Hematopoietic multipotent progenitor cell treated with erythropoietin and hydrocortisone succinate and interleukin-3 and kit ligand, for 8 days (in vitro differentiated cells): ENCODE data around the gene RNU1-3.
A peak's percentile ranks its signal among the peaks of the same experiment; 100 is the strongest.
"Not testable (repeated sequence)": the region's sequence is repeated elsewhere in the genome, so short reads cannot be mapped to it uniquely, and the experiment has no call there.

Experiments used
- DNase-seq: peaks from one replicate; pipeline ENCODE4 v3.0.0-alpha.2; 2015

The RNU1-3 gene

DNA sequence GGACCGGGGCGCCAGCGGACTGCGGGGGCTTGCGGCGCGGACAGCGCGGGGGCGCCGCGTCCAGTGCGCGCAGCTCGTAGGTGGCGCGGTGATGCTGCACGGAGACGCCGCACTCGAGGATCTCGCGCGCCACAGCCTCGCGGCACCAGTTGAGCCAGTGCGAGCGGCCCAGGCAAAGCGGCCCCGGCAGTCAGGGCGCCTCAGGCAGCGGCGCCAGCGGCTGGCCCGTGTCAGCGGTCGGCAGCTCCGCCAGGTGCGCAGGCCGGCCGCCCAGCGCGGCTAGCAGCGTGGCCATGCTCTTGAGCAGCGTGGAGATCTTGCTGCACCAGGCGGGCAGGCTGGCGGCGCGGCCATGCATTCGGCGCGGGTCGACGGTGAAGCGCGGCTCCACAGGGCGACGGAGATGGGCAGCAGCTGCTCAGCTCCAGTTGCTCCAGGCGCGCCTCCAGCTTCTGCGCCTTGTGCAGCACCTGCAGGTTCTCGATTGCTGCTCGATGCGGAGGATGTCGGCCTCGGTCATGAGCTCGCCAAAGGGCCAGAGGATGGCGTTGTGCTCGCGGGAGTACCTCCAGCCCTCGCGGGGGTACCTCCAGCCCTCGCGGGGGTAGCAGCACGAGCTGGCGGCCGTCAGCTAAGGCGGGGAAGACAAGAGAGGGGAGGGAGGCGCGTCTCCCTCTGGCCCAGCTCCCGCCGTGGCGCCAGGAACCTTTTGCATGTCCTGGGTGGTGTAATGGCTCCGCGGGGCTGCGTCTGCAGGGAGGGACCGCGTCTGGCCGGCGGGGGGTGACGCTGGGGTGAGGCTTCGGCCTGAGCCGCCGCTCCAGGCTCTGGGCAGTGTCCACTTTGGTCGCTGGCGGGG, 26.9 kb upstream of the RNU1-3 start:
- DNase-seq, result not testable (repeated sequence)

DNA sequence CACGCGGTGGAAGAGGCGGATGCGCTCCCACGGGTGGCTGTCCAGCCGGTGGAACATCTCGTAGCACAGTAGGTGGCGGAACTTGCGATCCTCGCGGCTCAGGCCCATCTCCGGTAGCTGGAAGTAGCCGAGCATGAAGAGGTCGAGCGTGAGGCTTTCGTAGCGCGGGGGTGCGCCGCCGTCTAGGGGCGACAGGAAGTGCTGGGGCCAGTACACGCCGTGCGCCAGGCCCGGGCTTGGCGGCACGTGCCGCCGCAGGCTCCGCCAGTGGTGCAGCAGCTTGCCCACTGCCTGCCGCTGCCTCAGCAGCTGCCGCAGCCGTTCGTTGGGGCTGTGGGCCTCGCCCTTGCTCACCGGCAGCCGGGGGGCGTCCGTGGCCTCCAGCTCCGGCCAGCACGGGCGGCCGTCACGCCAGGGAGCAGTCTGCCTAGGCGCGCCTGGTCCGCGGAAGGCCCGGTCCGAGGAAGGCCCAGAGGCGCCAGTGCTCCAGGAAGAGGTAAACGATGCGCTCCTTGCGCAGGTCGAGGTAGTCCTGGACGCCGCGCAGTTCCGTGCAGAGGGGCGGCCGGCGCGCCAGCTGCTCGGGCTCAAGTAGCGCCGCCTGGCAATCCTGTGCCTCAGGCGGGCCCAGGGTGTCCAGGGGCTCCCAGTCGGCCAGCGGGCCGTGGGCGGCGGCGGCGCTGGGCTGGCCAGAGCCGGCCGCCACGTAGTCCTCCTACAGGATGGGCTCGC, 26.1 kb upstream of the RNU1-3 start:
- DNase-seq, result not testable (repeated sequence)

DNA sequence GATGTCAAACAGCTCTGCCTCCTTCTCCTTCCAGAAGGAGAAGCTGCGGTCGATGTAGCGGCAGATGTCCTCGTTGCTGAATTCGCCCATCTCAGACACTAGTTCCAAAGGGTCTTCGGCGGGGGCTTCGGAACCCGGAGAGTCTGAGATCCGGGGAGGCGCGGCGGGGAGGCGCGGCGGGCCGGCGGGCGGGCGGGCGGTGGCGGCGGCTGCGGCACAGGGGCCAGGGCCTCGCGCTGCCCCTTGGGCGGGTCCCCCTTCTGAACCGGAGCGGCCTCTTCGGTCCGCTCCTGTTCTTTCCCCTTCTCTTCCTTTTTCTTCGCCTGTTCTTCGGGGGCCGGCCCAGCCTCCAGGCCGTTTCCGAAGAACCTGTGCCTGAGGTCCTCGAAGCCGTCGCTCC, 25.5 kb upstream of the RNU1-3 start:
- DNase-seq, result not testable (repeated sequence)

DNA sequence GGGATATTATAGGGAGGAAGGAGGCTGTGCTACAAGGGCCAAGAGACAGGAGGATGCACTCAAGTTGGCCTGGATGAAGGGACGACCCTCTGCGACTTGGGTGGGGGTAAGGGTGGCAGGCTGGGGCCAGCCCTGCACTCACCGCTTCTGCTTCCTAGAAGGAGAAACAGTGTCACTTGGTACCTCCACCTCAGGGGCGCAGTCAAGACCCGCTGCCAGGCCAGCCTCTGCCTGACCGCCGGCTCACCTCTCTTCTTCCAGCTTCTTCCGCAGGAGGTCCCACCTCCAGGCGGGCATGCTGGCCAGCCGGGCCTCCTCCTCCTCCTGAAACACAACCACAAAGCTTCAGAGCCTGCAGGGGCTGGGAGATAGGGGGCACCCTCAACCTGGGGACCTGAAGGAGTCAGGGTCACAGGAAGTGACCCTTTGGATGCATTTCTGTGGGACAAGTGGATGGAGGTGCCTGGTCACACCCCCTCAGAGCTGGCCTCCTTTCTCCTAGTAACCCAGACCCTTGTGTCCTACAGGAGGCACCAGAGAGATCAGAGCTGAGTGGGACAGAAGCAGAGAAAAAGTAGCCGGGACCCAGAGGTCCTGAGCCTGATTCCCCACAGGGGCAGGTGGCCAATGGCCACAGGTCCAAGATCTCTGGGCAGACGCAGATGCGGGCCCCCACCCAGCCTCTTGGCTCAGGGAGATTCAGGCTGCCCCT, 24.4 kb upstream of the RNU1-3 start:
- not testable (repeated sequence) for DNase-seq

DNA sequence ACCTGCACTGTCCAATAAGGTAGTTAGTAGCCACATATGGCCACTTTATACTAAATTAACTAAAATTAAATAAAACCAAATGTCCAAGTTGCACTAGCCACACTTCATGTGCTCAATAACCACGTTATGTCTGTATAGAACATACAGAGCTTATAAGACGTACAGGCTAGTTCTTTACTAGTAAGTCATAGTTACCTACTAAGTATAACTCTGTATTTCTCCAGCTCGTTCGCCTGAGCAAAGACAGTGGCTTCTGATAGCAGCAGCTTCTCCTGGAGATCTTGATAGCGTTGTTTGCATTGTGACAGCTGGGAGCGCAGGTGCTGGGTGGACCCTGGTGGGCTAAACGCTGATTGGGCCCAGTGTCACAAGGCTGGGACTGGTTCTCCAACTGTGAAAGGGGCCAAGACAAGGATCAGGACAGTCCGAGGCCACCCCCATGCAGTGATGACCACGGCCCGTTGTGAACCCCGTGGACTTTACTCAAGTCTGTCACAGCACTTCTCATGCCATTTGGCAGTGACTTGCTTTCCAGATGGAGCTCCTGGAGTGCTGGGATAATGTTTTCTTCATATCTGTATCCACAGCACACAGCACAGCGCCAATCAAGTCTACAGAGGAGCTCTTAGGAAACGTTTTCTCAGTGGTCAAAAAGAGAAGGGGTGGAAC, 20.5 kb upstream of the RNU1-3 start:
- DNase-seq, result not testable (repeated sequence)

DNA sequence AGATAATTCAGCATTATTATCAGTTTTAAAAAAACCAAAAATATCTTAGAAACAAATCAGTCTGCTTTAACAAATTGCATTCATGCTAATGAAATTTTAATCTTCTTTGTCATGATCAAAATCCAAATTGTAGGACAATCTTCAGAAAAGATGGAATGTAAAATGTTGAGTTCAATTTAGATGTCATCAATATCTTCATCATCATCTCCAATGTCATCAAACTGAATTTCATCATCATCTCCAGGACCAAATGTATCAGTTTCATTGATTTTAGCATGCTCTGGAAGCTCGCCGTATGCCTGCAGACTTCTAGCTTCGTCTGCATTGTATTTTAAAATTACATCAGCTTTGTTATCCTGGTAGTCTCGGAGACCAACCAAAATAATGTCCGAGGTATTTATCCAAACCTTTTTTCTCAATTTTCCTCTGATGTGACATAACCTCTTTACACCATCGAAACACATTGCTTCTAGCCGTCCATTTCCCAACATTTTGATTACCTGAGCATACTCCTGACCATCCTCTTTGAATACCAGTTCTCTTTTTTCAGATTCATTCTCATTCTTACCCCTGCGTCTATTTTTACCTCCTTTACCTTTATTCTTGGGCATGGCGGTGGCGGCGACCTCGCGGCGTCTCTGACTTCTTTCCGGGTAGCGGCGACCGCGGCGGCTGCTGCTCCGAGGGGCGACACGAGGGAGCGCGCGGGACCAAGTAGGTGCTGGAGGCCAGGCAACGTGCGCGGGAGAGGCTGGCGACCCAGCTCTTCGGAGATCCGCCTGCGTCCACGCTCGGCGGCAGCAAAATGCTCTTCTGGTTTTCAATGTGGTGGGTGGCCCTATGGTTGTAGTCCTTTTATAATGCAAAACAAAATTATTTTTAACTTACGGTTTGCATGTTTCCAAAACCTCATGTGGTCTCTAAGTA, 19.0 kb upstream of the RNU1-3 start:
- DNase-seq, result peak; percentile 0

DNA sequence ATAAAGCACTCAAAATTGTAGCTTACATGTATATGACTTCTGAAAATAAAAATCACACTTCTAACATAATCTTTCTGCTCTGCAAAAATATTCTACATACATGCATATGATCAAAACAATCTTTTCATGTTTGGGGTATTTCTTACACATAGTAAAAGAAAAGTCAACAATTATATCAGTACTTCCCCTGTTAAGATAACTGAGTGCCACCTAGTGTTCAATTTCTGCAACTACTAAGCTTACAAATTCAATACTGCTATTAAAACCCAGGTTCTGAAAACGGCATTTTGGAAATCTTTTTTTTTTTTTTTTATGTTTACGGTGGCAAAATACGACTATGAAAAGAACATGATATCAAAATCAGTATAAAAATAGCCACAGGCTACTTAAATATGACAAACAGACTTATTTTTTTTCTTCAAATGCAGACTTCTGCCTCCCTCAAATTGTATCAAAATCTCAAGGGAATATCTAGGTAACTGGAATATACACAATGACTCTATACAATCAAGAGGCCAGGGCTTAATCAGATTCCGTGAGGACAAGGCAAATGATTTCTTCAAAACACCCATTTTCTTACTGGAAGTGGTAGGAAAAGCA, 18.1 kb upstream of the RNU1-3 start:
- DNase-seq, result not testable (repeated sequence)

DNA sequence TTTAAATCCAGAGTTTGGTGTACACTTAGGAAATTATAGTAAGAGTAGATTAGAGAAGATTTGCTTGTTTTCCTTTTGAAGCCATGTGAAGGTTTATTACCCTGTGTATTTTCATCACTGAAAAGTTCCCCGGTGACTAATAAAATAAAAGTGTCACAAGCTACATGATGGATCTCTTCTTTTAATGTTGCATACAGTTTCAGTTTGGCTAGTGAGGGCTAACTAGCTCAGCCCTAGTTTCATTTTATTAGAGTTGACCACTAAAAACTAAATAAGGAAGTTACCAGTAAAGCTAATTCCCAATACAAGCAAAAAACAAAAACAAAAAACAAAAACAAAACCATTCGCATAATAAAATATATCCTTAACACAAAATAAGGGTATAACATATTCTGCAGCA, 17.4 kb upstream of the RNU1-3 start:
- not testable (repeated sequence) for DNase-seq

DNA sequence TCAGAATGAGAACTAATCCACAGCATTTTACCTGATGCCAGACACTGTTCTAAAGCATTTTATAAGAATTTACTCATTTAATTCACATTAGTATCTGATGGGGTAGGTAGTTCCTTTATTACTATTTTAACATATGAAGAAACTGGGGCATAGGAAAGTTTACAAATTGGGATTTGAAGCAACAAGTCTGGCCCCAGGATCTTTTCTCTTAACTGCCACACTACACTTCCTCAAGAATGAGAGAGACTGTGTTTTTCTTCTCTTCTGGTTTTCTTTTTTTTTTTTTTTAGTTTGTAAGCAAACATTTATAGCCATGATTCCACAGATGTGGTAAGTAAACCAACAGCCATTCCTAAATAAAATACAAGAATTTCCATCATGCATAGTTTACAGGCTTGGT, 16.1 kb upstream of the RNU1-3 start:
- peak; percentile 0 for DNase-seq

DNA sequence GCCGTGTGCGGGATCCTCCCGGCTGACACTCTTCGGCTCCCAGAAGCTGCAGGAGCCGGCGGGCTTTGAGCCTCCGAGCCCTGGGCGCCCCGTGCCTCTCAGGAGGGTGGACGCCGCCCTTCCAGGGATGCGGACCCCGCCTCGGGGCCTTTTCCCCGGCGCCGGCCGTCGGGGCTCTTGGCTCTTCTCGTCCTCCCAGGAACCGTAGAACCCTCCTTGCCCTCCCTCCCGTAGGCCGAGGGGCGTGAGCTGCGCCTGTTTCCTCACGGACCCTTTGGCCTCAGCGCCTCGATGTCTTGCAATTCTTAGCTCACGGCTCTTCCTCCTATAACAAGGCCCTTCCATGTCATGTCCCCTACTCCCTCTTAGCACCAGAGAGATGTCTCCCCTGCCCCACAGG, 13.6 kb upstream of the RNU1-3 start:
- DNase-seq, result not testable (repeated sequence)

DNA sequence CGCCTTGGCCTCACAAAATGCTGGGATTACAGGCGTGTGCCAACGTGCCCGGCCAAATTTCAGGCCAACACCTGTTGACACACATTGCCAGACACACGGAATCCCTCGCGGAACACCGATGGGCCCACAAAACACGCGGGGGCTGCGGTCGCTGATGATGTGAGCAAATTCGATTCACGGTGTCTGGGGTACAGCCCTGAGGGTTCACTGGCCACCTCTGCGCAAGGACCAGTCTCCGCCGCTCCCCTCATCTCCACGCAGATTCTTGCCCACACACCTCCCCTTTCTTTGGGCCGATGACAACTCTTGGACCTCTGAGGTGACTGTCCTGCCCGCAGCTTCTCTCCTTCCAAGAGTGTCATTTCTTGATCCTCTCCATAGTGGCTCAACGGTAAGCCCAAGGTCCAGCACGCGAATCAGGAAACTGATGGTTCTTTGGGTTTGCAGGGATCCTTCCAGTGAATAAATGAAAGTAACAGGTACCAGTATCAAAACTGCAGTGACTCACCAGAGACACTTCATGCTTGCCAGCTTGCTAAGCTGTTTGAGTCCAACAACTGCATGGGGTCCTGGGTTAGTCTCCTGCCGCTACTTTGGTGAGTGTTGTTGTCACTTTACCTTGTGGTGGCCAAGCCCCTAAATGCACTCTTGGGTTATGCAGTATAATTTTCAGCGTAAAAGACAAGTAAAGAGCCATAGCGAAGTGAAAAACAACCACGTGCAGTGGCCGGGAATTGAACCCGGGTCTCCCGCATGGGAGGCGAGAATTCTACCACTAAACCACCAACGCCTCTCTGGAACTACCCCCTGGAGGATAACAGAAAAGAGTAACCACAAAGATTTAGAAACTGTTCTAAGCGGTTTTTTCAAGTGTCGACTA, 11.0 kb upstream of the RNU1-3 start:
- peak; percentile 87 for DNase-seq

DNA sequence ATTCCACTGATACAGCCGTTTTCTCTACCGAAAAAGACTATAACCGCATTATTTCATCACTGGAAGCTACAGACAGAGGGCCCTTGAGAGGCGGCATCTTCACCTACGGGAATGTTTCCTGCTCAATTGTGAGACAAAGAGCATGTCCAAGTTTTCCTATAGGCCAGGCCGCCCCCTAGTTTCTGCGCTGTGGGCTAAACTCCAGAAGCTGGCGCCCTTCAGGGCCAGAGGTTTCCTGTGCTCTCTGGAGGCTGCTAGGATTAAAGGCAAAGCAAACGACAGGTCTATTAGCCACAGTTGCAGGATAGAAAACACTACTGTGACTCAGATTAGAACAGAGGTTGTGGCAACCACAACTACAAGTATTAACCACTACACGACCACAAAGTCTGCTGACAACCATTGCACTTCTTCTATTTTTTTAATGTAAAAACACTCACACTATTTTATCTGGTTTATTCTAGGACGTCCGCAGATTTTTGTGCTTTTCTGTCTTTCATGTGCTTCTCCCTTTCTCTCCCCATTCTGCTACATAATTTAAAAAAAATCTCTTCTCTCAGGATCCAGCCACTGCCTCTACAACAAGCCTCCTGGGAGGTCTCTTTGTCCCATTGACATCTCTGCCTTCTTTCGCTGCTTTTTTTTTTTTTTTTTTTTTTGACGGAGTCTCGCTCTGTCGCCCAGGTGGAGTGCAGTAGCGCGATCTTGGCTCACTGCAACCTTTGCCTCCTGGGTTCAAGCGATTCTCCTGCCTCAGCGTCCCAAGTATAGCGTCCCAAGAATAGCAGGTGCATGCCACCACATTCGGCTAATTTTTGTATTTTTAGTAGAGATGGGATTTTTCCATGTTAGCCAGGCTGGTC, 10.1 kb upstream of the RNU1-3 start:
- not testable (repeated sequence) for DNase-seq

DNA sequence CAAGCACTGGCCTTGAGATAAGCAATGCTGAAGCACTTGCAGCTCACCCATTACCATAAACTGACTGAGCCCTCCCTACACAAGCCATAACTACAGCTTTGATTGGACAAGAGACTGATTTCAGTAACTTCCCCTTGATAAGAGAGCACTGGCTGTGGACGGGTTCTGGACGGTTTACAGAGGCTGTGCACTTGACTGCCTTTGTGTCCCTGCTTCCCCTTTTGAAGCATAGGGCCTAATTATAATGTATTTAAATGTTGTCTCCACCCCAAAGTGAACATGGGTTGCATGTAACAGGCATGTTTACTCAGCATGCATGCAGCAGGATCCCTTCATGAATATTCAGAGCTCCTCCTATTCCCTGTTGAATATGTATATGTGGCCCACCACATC, 8.4 kb upstream of the RNU1-3 start:
- not testable (repeated sequence) for DNase-seq

DNA sequence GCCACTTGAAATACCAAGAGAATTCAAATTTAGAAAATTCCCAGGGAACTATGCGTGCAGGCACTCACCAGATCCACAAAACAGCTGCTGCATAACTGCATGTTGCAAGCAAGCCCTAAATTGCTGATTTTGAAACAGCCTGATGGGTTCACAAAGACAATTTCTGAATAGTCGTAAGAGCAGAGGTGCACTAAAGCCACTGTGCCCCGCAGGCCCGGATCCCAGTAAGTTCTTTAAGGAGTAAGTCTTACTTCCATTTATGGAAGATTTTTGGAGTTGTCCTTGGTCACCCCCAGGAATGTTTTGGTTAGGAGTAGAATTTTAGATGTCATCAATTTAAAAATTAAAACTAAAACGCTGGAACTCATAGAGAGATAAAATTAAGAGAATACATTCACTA, 7.2 kb upstream of the RNU1-3 start:
- DNase-seq, result not testable (repeated sequence)

DNA sequence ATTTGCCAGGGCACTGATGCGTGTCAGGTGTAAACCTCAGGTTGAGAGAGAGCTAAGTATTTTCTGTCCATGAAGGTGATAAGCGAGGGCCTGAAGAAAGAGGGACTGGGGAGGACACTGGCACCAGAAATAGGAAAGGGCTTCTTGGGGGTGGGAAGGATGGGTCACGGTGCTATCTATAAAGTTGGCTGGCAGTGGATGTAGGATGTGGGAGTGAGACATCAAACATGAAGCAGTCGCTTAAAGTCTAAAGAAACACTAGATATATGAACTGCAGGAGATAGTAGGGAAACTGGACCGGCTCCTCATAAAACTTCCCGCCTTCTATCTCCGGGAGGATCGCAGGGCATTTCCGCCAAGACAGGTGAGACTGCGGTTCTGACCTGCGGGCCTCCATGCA, 912 bp downstream of the RNU1-3 start:
- not testable (repeated sequence) for DNase-seq

DNA sequence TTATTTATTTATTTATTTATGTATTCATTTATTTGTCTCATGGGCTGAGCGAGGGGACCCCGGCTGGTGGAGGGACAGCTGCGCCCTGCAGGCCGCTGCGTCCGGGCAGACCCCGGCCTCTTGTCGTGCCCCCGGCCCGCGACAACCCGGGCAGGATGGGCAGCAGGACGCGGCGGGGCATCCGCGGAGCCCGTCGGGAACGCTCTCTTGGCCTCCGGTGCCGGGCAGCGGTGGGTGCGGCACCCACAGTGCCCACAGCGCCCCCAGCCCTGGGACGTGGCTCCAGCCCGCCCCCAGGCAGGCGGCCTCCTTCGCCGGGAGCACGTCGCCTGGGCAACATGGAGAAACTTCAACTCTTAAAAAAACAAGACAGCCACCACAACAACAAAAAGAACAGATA, 8.5 kb downstream of the RNU1-3 start:
- DNase-seq, result not testable (repeated sequence)

DNA sequence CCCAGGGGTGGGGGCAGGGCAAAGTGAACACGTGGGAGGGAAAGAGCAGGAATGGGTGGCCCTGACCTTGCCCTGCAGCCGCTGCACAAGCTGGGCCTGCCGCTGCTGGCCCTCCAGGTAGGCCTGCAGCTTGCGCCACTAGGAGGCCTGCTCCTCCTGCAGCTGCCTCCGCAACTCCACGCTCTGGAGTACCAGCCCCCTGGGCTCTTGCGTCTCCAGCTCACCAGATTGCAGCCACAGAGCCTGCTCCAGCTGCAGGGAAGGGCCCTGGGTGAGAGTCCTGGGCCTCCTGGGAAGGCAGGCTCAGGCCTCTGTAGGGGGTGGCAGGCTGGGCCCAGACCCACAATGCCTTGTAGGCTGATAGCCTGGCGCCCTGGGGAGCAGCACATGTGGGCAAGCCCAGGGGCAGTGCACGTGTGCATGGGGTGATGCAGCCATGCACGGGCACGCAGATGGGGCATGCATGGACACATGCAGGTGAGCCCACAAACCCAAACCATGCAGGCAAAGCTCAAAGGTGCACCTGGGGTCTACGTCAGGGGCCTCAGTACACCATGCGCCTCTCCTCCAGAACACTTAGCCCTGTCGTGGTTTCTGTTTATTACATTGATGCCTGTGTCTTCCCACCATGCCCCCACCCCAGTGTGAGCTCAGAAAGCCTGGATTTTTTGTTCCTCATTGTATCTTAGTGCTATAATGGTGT, 9.6 kb downstream of the RNU1-3 start:
- not testable (repeated sequence) for DNase-seq

DNA sequence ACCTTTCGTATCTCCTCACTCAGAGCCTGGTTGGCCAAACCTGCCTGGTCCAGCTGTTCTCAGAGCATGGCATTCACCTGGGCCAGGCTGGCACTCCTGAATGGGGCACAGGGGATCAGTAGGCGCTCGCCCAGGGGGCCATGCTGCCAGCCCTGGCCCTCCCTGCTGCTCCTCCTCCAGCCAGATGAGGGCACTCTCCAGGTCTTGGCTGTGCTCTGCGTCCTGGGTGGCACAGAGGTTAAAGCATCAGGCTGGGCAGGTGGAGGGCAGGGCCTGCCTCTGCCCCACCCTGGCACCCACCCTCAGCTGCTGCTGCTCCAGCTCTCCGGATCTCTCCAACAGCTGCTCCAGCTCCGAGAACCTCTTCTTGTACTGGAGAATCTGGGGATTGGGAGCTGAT, 10.2 kb downstream of the RNU1-3 start:
- not testable (repeated sequence) for DNase-seq

DNA sequence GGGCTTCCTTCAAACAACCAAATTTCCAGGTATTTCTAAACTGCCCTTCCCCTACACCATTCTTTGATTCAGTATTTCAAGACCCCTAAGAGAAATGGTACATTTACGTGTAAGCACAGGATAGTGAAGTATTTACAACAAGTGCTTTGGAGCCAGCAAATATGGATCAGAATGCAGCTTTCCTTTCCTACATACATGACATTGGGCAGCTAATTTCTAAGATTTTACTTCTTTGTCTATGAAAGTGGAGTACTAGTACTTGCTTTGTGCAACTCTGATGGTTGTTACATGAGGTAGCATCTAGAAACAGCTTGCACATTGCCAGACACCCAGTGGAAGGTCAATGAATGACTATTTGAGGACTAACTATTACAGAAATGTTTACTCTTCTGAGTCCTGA, 15.2 kb downstream of the RNU1-3 start:
- not testable (repeated sequence) for DNase-seq
